HG03045 (cell line): Measurements from ENCODE around the gene HOXC11.

Experiments used
- ATAC-seq: cut with Tn5 transposase; IDR thresholded peaks from one replicate; pipeline ENCODE4 v1.9.1; 2021; ENCODE audit warnings: mild to moderate bottlenecking, moderate library complexity; ENCODE audit not compliant: unreplicated experiment

The HOXC11 gene

GRCh38 chr12:54019924-54020590, 47.1 kb downstream of the HOXC11 start:
- no peak for ATAC-seq

DNA sequence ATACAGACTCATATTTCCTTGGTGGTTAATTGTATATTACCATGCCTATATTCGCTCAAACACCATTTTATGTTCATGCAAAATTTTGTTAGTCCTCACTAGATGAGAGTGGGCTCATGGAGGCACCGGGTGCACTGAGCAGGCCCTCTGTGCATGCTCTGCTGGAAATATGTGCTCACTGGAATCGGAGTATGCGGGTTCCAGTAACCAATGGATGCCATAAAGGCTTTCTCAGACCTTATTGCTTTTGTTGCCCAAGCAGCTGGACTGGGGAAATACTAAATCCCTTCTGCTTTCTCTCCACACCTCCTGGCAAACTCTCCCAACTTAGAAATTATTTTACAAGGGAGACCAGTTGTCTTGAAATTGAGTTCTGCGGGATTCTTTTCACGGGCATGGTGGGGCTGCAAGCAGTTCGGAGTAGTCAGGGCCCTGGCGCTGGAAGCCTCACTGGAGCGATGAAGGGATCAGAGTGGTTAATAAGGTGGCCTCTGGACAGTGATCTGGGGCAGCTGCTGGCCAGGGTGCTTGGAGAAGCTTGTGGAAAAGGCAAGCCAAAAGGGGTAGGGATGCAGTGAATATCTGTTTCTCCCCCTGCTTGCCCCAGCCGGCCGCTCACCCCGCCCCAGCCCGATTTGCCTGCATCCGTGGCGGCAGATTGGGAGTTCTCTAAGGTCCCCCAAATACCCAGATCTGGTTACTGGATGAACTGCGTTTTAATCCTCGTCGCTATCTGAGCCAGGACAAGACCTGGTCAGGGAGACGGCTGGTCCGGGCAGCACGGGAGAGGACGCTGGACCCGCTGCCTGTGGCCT, 47.9 kb downstream of the HOXC11 start:
- no peak for ATAC-seq

GRCh38 chr12:54021432-54022013, 48.6 kb downstream of the HOXC11 start:
- no peak for ATAC-seq

- no peak for ATAC-seq
Measured at GRCh38 chr12:54022960-54023884, 50.3 kb downstream of the HOXC11 start.

DNA sequence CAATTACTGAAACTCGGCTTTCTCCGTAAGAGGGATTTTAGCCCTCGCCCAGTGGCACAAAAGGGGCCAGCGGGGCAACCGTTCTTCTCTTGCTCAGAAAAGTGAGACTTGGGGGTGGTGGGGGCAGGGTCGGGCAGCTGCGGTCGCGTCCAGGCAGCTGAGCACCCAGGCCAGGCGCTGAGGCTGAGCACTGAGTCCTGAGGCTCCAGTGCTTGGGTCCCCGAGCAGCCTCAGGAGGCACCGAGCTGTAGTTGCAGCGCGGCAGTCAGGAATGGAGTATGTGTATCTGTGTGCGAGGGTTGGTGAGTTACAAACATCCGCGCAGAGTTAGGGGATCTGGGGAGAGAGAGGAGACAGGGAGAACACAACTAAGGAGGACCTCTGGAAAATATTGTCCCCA, 51.2 kb downstream of the HOXC11 start:
- ATAC-seq, result no peak

GRCh38 chr12:54024581-54025305, 51.8 kb downstream of the HOXC11 start:
- no peak for ATAC-seq

DNA sequence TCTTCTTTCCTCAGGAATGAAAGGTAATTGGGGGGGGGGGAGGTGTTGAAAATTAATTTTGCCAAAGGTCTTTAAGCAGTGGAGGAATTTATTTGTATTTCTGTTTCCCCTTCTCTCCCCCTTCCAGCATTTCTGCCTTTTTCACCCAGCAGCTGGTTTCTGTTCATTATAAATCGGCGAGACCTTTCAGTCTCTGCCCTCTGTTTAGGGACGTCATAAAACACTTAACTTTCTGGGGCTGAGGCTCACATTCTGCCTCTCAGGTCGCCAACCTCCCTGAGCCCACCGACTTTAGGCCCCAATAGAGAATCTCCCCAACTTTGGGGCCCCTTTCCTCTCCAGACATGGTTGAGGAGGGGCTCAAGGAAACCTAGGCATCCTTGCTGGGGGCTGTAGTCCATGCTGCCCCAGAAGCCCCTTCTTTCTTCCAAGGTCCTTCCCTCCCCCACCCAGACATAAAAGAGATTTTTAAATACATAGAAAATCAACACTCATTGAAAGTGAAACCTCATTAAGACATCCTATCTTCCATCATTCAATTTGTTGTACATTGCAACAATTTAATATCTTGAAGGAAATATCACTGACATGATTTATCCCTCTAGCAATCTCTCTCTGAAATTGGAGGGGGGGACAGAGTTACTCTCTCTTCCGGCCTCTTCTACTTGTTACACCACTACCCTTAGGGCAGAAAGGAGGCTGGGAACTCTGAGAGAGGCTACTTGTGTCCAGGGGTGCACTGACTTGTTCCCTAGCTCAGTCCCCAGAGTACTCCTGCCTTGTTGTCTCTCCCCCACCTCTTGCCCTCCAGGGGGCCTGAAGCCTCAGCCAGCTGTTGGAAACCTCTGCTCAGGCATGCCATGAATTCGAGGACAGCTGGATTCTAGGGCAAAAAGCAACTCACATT, 52.8 kb downstream of the HOXC11 start:
- ATAC-seq, result no peak

DNA sequence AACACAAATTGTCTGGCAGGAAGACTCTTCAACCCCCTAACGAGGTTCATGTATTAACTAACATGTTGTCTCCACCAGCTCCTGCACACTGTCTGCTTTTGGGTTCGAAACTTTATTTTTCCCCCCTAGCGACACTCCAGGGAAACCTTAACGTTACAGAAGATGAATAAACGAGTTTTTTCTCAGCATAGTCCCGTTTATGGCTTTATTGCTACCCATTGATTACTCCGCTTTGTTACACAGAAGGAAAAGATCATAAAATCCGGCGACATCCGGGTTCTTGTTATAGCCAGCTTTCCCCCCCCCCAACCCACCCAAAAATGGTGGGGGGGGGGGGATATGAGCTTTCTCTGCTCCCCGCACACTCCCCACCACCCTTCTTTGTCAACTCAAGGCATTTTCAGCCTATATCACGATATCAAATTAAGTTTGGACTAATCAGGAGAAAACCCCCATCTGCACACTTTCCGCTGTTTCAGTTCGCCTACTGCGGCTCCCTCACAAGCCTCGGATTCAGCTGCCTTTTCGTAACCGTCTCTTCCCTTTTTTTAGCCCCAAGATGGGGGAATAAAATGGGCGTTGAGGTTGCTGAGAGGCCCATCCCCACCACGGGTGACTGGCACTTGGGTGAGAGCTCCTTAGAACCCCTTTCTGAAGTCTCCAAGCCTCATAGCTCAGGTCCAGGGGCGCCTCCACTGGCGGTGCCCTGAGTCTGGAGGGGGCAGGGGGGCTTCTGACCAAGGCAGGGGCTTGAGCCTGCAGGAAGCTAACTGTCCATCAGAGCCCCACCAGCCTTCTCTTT, 53.9 kb downstream of the HOXC11 start:
- no peak for ATAC-seq
